NOMO-1 treated with DMSO at 0.1 percent for 48 hours (cell line): ENCODE results near the gene SORCS1.
"Not testable (repeated sequence)": the region's sequence is repeated elsewhere in the genome, so short reads cannot be mapped to it uniquely, and the experiment has no call there.

ENCODE experiments used
- DNase-seq: peaks from one replicate; lab custom pipeline; 2025; ENCODE audit not compliant: unreplicated experiment; lab: John Stamatoyannopoulos, UW

SORCS1 gene

GRCh38 chr10:107054469-107055156, 109.9 kb downstream of the SORCS1 start:
- DNase-seq: no peak

- no peak for DNase-seq
Observed at GRCh38 chr10:107051769-107052168, 112.7 kb downstream of the SORCS1 start.

GRCh38 chr10:107043461-107043860, 121.0 kb downstream of the SORCS1 start:
- DNase-seq: no peak

GRCh38 chr10:107037192-107038122, 127.0 kb downstream of the SORCS1 start:
- DNase-seq: no peak

- no peak for DNase-seq
Observed at GRCh38 chr10:107033799-107034422, 130.6 kb downstream of the SORCS1 start.

- no peak for DNase-seq
Observed at GRCh38 chr10:107032700-107033401, 131.7 kb downstream of the SORCS1 start.

- DNase-seq: peak; percentile 50
Observed at GRCh38 chr10:107031931-107032699, 132.4 kb downstream of the SORCS1 start.

- DNase-seq: peak; percentile 48
Observed at GRCh38 chr10:107028236-107028635, 136.3 kb downstream of the SORCS1 start.

- no peak for DNase-seq
Observed at GRCh38 chr10:107025676-107026075, 138.8 kb downstream of the SORCS1 start.

- DNase-seq: not testable (repeated sequence)
Observed at GRCh38 chr10:107024033-107024432, 140.5 kb downstream of the SORCS1 start.

- no peak for DNase-seq
Observed at GRCh38 chr10:107022600-107023354, 141.7 kb downstream of the SORCS1 start.

GRCh38 chr10:107019154-107019553, 145.4 kb downstream of the SORCS1 start:
- no peak for DNase-seq

GRCh38 chr10:107013258-107014006, 151.1 kb downstream of the SORCS1 start:
- no peak for DNase-seq

- DNase-seq: no peak
Observed at GRCh38 chr10:107011992-107012391, 152.5 kb downstream of the SORCS1 start.

- DNase-seq: no peak
Observed at GRCh38 chr10:107011105-107011504, 153.4 kb downstream of the SORCS1 start.

- no peak for DNase-seq
Observed at GRCh38 chr10:107010531-107010930, 154.0 kb downstream of the SORCS1 start.

GRCh38 chr10:107004362-107004761, 160.1 kb downstream of the SORCS1 start:
- no peak for DNase-seq

- DNase-seq: no peak
Observed at GRCh38 chr10:107002068-107002467, 162.4 kb downstream of the SORCS1 start.
